Fibroblast of the aortic adventitia (primary cell): ENCODE results near the gene CNKSR1. TPM values are rescaled to one million over a fixed set of nuclear protein-coding genes. Genes with fewer than 3 reads are reported as not detected.
A peak's percentile ranks its signal among the peaks of the same experiment; 100 is the strongest.

Experiments used
- DNase-seq: peaks from one replicate; pipeline ENCODE4 v3.0.0-alpha.2; 2010; ENCODE audit warnings: low read depth
- H3K4me3 ChIP-seq: 2 replicates; pipeline ENCODE4 v1.5.1; 2011; ENCODE audit warnings: low read depth, mild to moderate bottlenecking, control low read depth, low read length, moderate library complexity
- CTCF ChIP-seq: IDR thresholded peaks from 2 replicates; pipeline ENCODE4 v1.5.1; 2011; ENCODE audit warnings: mild to moderate bottlenecking, low read length, control low read depth, inconsistent platforms; ENCODE audit not compliant: insufficient read depth
- total RNA-seq: library from RNA; depleted of rRNA; stranded (reverse); fragments of >200 nt; gene quantifications from 2 replicates; pipeline ENCODE4 v1.2.3, GENCODE V29; 2012; ENCODE audit warnings: low replicate concordance

The CNKSR1 gene
- total RNA-seq, 1 donor = 0.27 TPM

- no peak for DNase-seq
- TF ChIP-seq CTCF = no peak
- peak within 1 kb of the TSS; percentile 89 for H3K4me3 ChIP-seq
Measured at GRCh38 chr1:26171084-26172072, 5.9 kb upstream of the CNKSR1 start, which contains the start of gene ZNF593OS. Gene ZNF593OS, minus strand, starts transcription at chr1:26171832. Its CDS starts 171 bp downstream, at chr1:26171661.

- DNase-seq = no peak
- no peak overlapping the region for H3K4me3 ChIP-seq
Measured at GRCh38 chr1:26175346-26175745, 1.9 kb upstream of the CNKSR1 start.

DNA sequence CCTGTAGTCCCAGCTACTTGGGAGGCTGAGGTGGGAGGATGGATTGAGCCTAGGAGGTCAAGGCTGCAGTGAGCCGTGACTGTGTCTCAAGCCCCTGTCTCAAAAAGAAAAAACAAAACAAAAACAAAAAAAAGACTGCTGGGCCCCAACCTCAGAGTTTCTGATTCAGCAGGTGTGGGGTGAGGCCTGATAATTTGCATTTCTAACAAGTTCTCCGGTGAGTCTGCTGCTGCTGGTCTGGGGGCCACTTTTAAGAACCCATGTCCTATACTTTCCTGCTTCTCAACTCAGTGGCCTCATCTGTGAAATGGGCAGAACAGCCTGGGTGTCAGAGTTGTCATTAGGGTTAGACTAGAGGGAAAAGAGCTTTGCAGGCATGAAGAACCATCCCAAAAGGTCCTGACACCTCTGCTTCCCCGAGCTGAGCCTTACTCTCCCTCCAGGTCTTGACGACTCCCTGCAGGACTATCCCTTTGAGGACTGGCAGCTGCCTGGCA lies 2.8 kb downstream of the CNKSR1 start:
- H3K4me3 ChIP-seq = no peak overlapping the region
- TF ChIP-seq CTCF = no peak
- DNase-seq = no peak

More at GRCh38 chr1:26175346-26175745, 1.9 kb upstream of the CNKSR1 start:
- no peak for TF ChIP-seq CTCF

- DNase-seq = no peak
- TF ChIP-seq CTCF = no peak
- no peak overlapping the region for H3K4me3 ChIP-seq
Measured at GRCh38 chr1:26181586-26182382, 4.5 kb downstream of the CNKSR1 start.

- no peak for TF ChIP-seq CTCF
- H3K4me3 ChIP-seq = no peak overlapping the region
- DNase-seq = no peak
Measured at GRCh38 chr1:26182383-26182696, 5.0 kb downstream of the CNKSR1 start.

GRCh38 chr1:26184086-26184485 lies 6.8 kb downstream of the CNKSR1 start:
- no peak for TF ChIP-seq CTCF
- no peak overlapping the region for H3K4me3 ChIP-seq
- DNase-seq = no peak
